Thoracic aorta (tissue), 2 donors: ENCODE results near the gene MX1. TPM values are rescaled to one million over a fixed set of nuclear protein-coding genes. Genes with fewer than 3 reads are reported as not detected.

Source experiments
- ATAC-seq: fragments of 150-250 bp; one replicate; pipeline ENCODE4 v1.8.0; 2017; ENCODE audit warnings: low read depth; ENCODE audit not compliant: insufficient number of reproducible peaks, low FRiP score
- DNase-seq: peaks from one replicate; pipeline ENCODE4 v3.0.0-alpha.2; 2020; ENCODE audit warnings: low spot score
- H3K27ac ChIP-seq, 2 donors: fragments of 200-600 bp; sonication (generic); 1 replicate in 1 of 2; 2 replicates in 1 of 2; pipeline ENCODE4 v1.5.1; 2016; ENCODE audit warnings: mild to moderate bottlenecking in 2 of 2, moderate library complexity in 2 of 2
- H3K27me3 ChIP-seq: fragments of 200-600 bp; sonication (generic); replicated peaks from 2 replicates; pipeline ENCODE4 v1.6.0; 2016; ENCODE audit warnings: mild to moderate bottlenecking; ENCODE audit not compliant: insufficient read depth
- H3K36me3 ChIP-seq: fragments of 200-600 bp; sonication (generic); one replicate; pipeline ENCODE4 v1.5.1; 2016
- H3K4me1 ChIP-seq, 2 donors: fragments of 200-600 bp; sonication (generic); 1 replicate in 1 of 2; 2 replicates in 1 of 2; pipeline versions ENCODE4 v1.5.1 to v1.6.0; 2016; ENCODE audit warnings: low read depth in 2 of 2, mild to moderate bottlenecking in 1 of 2; ENCODE audit not compliant: control insufficient read depth in 1 of 2
- H3K4me3 ChIP-seq: fragments of 200-600 bp; sonication (generic); 2 replicates; pipeline ENCODE4 v1.5.1; 2016; ENCODE audit warnings: mild to moderate bottlenecking
- H3K9me3 ChIP-seq: fragments of 200-600 bp; sonication (generic); 2 replicates; pipeline ENCODE4 v1.5.1; 2016
- CTCF ChIP-seq: fragments of 200-600 bp; sonication (generic); IDR thresholded peaks from one replicate; pipeline ENCODE4 v1.5.1; 2019; ENCODE audit warnings: antibody characterized with exemption
- total RNA-seq, 2 donors: library from RNA; depleted of rRNA; stranded (reverse); fragments of >200 nt; gene quantifications; one replicate each; pipeline versions ENCODE4 v1.1.0 to v1.2.3, GENCODE V29; 2016

Gene MX1
- total RNA-seq, 2 donors from 2014 or later = 60.0 to 79.9 TPM

DNA sequence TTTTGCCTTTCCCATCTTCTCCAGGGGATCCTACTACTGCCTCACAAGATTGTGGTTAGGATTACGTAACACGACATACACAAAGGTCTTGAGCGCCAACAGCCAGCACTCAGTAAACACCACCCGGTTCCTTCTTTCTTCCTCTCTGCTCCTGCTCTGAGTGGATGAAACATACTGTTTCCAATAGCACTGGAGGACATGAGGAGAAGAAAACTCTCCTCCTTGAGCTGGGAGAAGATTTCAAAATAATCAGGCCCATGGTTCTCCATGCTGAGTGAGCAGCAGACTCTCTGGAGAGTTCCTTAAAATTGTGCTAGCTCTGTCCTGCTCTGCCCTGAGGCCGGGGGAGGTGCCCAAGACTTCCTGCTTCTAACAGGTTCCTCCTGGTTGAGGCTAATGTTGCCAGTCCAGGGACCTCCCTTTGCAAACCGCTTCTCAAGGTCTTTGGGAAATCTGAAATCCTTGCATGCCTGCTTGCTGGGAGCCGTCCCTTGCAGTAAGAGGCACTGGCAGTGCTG, 29.4 kb upstream of the MX1 start:
- Histone ChIP-seq H3K4me3 (no peak overlapping the region), H3K4me1 (no peaks in the 10 kb centered on the region), H3K27ac (no peak overlapping the region), H3K27me3 (no peaks in the 10 kb centered on the region), H3K9me3 (no peaks in the 10 kb centered on the region), H3K36me3 (peaks cover 6% of the 10 kb centered on the region)
- no peak for DNase-seq
- ATAC-seq = no peak
- no peak for TF ChIP-seq CTCF

- Histone ChIP-seq H3K36me3 (peaks cover 6% of the 10 kb centered on the region), H3K27ac (no peak overlapping the region), H3K9me3 (no peaks in the 10 kb centered on the region), H3K27me3 (no peaks in the 10 kb centered on the region), H3K4me1 (no peaks in the 10 kb centered on the region), H3K4me3 (no peak overlapping the region)
- ATAC-seq = no peak
- DNase-seq = no peak
- no peak for TF ChIP-seq CTCF
Observed at GRCh38 chr21:41397471-41397891, 28.6 kb upstream of the MX1 start.

- Histone ChIP-seq H3K9me3 (no peaks in the 10 kb centered on the region), H3K4me1 (no peaks in the 10 kb centered on the region), H3K27ac (no peak overlapping the region), H3K36me3 (peaks cover 6% of the 10 kb centered on the region), H3K4me3 (no peak overlapping the region), H3K27me3 (no peaks in the 10 kb centered on the region)
- ATAC-seq = no peak
- DNase-seq = no peak
- TF ChIP-seq CTCF = no peak
Observed at GRCh38 chr21:41398251-41398650, 27.8 kb upstream of the MX1 start.

GRCh38 chr21:41398831-41399230, 27.2 kb upstream of the MX1 start:
- Histone ChIP-seq H3K36me3 (peaks cover 6% of the 10 kb centered on the region), H3K9me3 (no peaks in the 10 kb centered on the region), H3K27me3 (no peaks in the 10 kb centered on the region), H3K4me1 (no peaks in the 10 kb centered on the region), H3K4me3 (no peak overlapping the region), H3K27ac (no peak overlapping the region)
- no peak for ATAC-seq
- DNase-seq = no peak
- TF ChIP-seq CTCF = no peak

GRCh38 chr21:41399246-41399800, 26.7 kb upstream of the MX1 start:
- H3K4me1 ChIP-seq = no peaks in the 10 kb centered on the region
- no peaks in the 10 kb centered on the region for H3K9me3 ChIP-seq
- no peak for DNase-seq
- no peak for TF ChIP-seq CTCF
- ATAC-seq = no peak
- H3K36me3 ChIP-seq = peaks cover 6% of the 10 kb centered on the region
- no peak overlapping the region for H3K4me3 ChIP-seq
- no peak overlapping the region for H3K27ac ChIP-seq
- H3K27me3 ChIP-seq = no peaks in the 10 kb centered on the region
